Amniotic stem cell (primary cell): ENCODE measurements around the gene DIP2C.
"Not testable (repeated sequence)": the region's sequence is repeated elsewhere in the genome, so short reads cannot be mapped to it uniquely, and the experiment has no call there.

Experiments
- DNase-seq: peaks from one replicate; lab custom pipeline; 2025; lab: John Stamatoyannopoulos, UW

Gene DIP2C

GRCh38 chr10:277963-278362 is 411.5 kb downstream of the DIP2C start:
- no peak for DNase-seq

- no peak for DNase-seq
These were observed 413.8 kb downstream of the DIP2C start for GRCh38 chr10:275680-276079.

GRCh38 chr10:274866-275265 is 414.6 kb downstream of the DIP2C start:
- DNase-seq, result no peak

GRCh38 chr10:273088-273487 is 416.4 kb downstream of the DIP2C start:
- no peak for DNase-seq

GRCh38 chr10:271722-272121 is 417.7 kb downstream of the DIP2C start:
- DNase-seq, result no peak

GRCh38 chr10:271201-271600 is 418.3 kb downstream of the DIP2C start:
- no peak for DNase-seq

- DNase-seq, result no peak
These were observed 419.9 kb downstream of the DIP2C start for GRCh38 chr10:269440-270074.

- no peak for DNase-seq
These were observed 421.8 kb downstream of the DIP2C start for GRCh38 chr10:267705-268104.

GRCh38 chr10:266974-267425 is 422.5 kb downstream of the DIP2C start:
- DNase-seq, result no peak

- not testable (repeated sequence) for DNase-seq
These were observed 423.5 kb downstream of the DIP2C start for GRCh38 chr10:265816-266588.

- DNase-seq, result not testable (repeated sequence)
These were observed 424.4 kb downstream of the DIP2C start for GRCh38 chr10:265074-265440.

- DNase-seq, result not testable (repeated sequence)
These were observed 425.1 kb downstream of the DIP2C start for GRCh38 chr10:264160-265073.

GRCh38 chr10:260819-261429 is 428.5 kb downstream of the DIP2C start:
- no peak for DNase-seq

- DNase-seq, result no peak
These were observed 437.4 kb downstream of the DIP2C start for GRCh38 chr10:251982-252582.

- DNase-seq, result no peak
These were observed 441.2 kb downstream of the DIP2C start for GRCh38 chr10:248307-248706.

- no peak for DNase-seq
These were observed 442.0 kb downstream of the DIP2C start for GRCh38 chr10:247480-247879.

- no peak for DNase-seq
These were observed 443.0 kb downstream of the DIP2C start for GRCh38 chr10:246431-246830.

- DNase-seq, result no peak
These were observed 445.2 kb downstream of the DIP2C start for GRCh38 chr10:244227-244626.

GRCh38 chr10:241966-242643 is 447.4 kb downstream of the DIP2C start:
- no peak for DNase-seq

- DNase-seq, result no peak
These were observed 448.0 kb downstream of the DIP2C start for GRCh38 chr10:241451-241850.

- DNase-seq, result no peak
These were observed 450.4 kb downstream of the DIP2C start for GRCh38 chr10:239109-239508.
